HEK293 (cell line): Measurements from ENCODE around the gene EIF4E1B.

Source experiments
- CTCF ChIA-PET: fragments of 350-600 bp; formaldehyde crosslinking; extraction: SDS; loops from one replicate; lab custom pipeline; 2021; ENCODE audit warnings: antibody characterized with exemption; lab: Yijun Ruan, JAX
- POLR2A ChIA-PET: fragments of 300-600 bp; formaldehyde crosslinking; extraction: SDS; loops from one replicate; lab custom pipeline; 2020; ENCODE audit warnings: antibody characterized with exemption, inconsistent platforms; lab: Yijun Ruan, JAX
- H3K27ac ChIP-seq: fragments of 200-500 bp; sonication (Bioruptor generic); 2 replicates; pipeline ENCODE4 v1.5.1; 2014; ENCODE audit warnings: low read depth, low read length, control low read depth, inconsistent platforms; ENCODE audit errors: extremely low read depth
- H3K36me3 ChIP-seq, 2 experiments: fragments of 200-500 bp in 1 of 2; sonication (Bioruptor generic) in 1 of 2; 1 replicate in 1 of 2; 2 replicates in 1 of 2; pipeline ENCODE4 v1.5.1; 2014 to 2017; ENCODE audit warnings: inconsistent platforms in 2 of 2, low read length in 2 of 2; ENCODE audit not compliant: control insufficient read depth in 2 of 2, insufficient read depth in 1 of 2
- H3K4me1 ChIP-seq: fragments of 200-500 bp; sonication (Bioruptor generic); 2 replicates; pipeline ENCODE4 v1.5.1; 2014; ENCODE audit warnings: mild to moderate bottlenecking, low read length, inconsistent platforms; ENCODE audit not compliant: control insufficient read depth, insufficient read depth
- H3K4me3 ChIP-seq: 2 replicates; pipeline ENCODE4 v1.5.1; 2011; ENCODE audit warnings: low read depth, mild to moderate bottlenecking, control low read depth, low read length, moderate library complexity
- H3K9me3 ChIP-seq: fragments of 200-500 bp; sonication (Bioruptor generic); 2 replicates; pipeline ENCODE4 v1.5.1; 2014; ENCODE audit warnings: low read depth, low read length, inconsistent platforms; ENCODE audit not compliant: control insufficient read depth, insufficient read depth
- BCL11B ChIP-seq: fragments of 450-650 bp; formaldehyde crosslinking; IDR thresholded peaks from 2 replicates; pipeline ENCODE4 v1.5.1; 2016; ENCODE audit warnings: low read depth, missing biosample characterization, missing genetic modification characterization
- KLF1 ChIP-seq: fragments of 450-650 bp; formaldehyde crosslinking; IDR thresholded peaks from 2 replicates; pipeline ENCODE4 v1.5.1; 2016; ENCODE audit warnings: missing biosample characterization, missing genetic modification characterization
- MZF1 ChIP-seq: fragments of 450-650 bp; formaldehyde crosslinking; IDR thresholded peaks from 2 replicates; pipeline ENCODE4 v1.5.1; 2017; ENCODE audit warnings: missing biosample characterization, missing genetic modification characterization, borderline replicate concordance
- PATZ1 ChIP-seq: fragments of 450-650 bp; formaldehyde crosslinking; IDR thresholded peaks from 2 replicates; pipeline ENCODE4 v1.5.1; 2016; ENCODE audit warnings: missing biosample characterization, missing genetic modification characterization
- WT1 ChIP-seq: fragments of 450-650 bp; formaldehyde crosslinking; IDR thresholded peaks from 2 replicates; pipeline ENCODE4 v1.5.1; 2016; ENCODE audit warnings: missing biosample characterization, missing genetic modification characterization
- ZBTB20 ChIP-seq: fragments of 450-650 bp; formaldehyde crosslinking; IDR thresholded peaks from 2 replicates; pipeline ENCODE4 v1.5.1; 2016; ENCODE audit warnings: missing biosample characterization, missing genetic modification characterization
- ZBTB49 ChIP-seq: fragments of 450-650 bp; formaldehyde crosslinking; IDR thresholded peaks from 2 replicates; pipeline ENCODE4 v1.5.1; 2016; ENCODE audit warnings: missing biosample characterization, missing genetic modification characterization, low read depth
- ZBTB6 ChIP-seq: fragments of 450-650 bp; formaldehyde crosslinking; IDR thresholded peaks from 2 replicates; pipeline ENCODE4 v1.5.1; 2017; ENCODE audit warnings: missing biosample characterization, missing genetic modification characterization
- ZBTB8A ChIP-seq: fragments of 450-650 bp; formaldehyde crosslinking; IDR thresholded peaks from 2 replicates; pipeline ENCODE4 v1.5.1; 2016; ENCODE audit warnings: missing biosample characterization, missing genetic modification characterization
- ZNF169 ChIP-seq: fragments of 450-650 bp; formaldehyde crosslinking; IDR thresholded peaks from 2 replicates; pipeline ENCODE4 v1.5.1; 2016; ENCODE audit warnings: missing biosample characterization, missing genetic modification characterization
- ZNF211 ChIP-seq: fragments of 450-650 bp; formaldehyde crosslinking; IDR thresholded peaks from 2 replicates; pipeline ENCODE4 v1.5.1; 2016; ENCODE audit warnings: low read depth, missing biosample characterization, missing genetic modification characterization
- ZNF223 ChIP-seq: fragments of 450-650 bp; formaldehyde crosslinking; IDR thresholded peaks from 2 replicates; pipeline ENCODE4 v1.5.1; 2016; ENCODE audit warnings: missing biosample characterization, missing genetic modification characterization
- ZNF23 ChIP-seq: fragments of 450-650 bp; formaldehyde crosslinking; IDR thresholded peaks from 2 replicates; pipeline ENCODE4 v1.5.1; 2016; ENCODE audit warnings: missing biosample characterization, missing genetic modification characterization, borderline replicate concordance
- ZNF335 ChIP-seq: fragments of 450-650 bp; formaldehyde crosslinking; conservative IDR thresholded peaks from 2 replicates; pipeline ENCODE4 v1.5.1; 2016; ENCODE audit warnings: missing biosample characterization, missing genetic modification characterization
- ZNF433 ChIP-seq: fragments of 450-650 bp; formaldehyde crosslinking; IDR thresholded peaks from 2 replicates; pipeline ENCODE4 v1.5.1; 2016; ENCODE audit warnings: missing biosample characterization, missing genetic modification characterization, low read depth
- ZNF596 ChIP-seq: fragments of 450-650 bp; IDR thresholded peaks from 2 replicates; pipeline ENCODE4 v1.5.0; 2018; ENCODE audit warnings: missing biosample characterization, mild to moderate bottlenecking, missing genetic modification characterization, moderate library complexity
- ZNF623 ChIP-seq: fragments of 450-650 bp; formaldehyde crosslinking; IDR thresholded peaks from 2 replicates; pipeline ENCODE4 v1.5.1; 2016; ENCODE audit warnings: missing biosample characterization, missing genetic modification characterization
- ZNF624 ChIP-seq: fragments of 450-650 bp; formaldehyde crosslinking; IDR thresholded peaks from 2 replicates; pipeline ENCODE4 v1.5.1; 2017; ENCODE audit warnings: missing biosample characterization, missing genetic modification characterization
- ZNF843 ChIP-seq: fragments of 450-650 bp; formaldehyde crosslinking; IDR thresholded peaks from 2 replicates; pipeline ENCODE4 v1.5.1; 2016; ENCODE audit warnings: missing biosample characterization, missing genetic modification characterization
- TF ChIP-seq, protein P1 (sequence below): fragments of 450-650 bp; formaldehyde crosslinking; optimal IDR thresholded peaks from 2 replicates; pipeline ENCODE3; 2016; ENCODE audit warnings: missing biosample characterization, mild to moderate bottlenecking, missing genetic modification characterization
- TF ChIP-seq, protein P2 (sequence below): fragments of 450-650 bp; formaldehyde crosslinking; IDR thresholded peaks from 2 replicates; pipeline ENCODE4 v1.5.1; 2017; ENCODE audit warnings: missing biosample characterization, missing genetic modification characterization
- TF ChIP-seq, protein P3 (sequence below): fragments of 450-650 bp; formaldehyde crosslinking; IDR thresholded peaks from 2 replicates; pipeline ENCODE4 v1.5.1; 2016; ENCODE audit warnings: missing biosample characterization, missing genetic modification characterization

The EIF4E1B gene

GRCh38 chr5:176608937-176609723 is 21.3 kb upstream of the EIF4E1B start (continued):
- TF ChIP-seq, protein P1, sequence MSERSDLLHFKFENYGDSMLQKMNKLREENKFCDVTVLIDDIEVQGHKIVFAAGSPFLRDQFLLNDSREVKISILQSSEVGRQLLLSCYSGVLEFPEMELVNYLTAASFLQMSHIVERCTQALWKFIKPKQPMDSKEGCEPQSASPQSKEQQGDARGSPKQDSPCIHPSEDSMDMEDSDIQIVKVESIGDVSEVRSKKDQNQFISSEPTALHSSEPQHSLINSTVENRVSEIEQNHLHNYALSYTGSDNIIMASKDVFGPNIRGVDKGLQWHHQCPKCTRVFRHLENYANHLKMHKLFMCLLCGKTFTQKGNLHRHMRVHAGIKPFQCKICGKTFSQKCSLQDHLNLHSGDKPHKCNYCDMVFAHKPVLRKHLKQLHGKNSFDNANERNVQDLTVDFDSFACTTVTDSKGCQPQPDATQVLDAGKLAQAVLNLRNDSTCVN (tag by site-specific recombination) = peak; percentile 21
- TF ChIP-seq ZNF223 (no peak), ZNF211 (tag by site-specific recombination) (no peak), ZNF169 (tag by site-specific recombination) (no peak), ZNF624 (no peak), ZBTB6 (tag by site-specific recombination) (no peak), PATZ1 (tag by site-specific recombination) (0 out of 2 replicates have a peak, but pooled peaks have one; percentile 45), ZBTB49 (tag by site-specific recombination) (no peak), ZNF433 (tag by site-specific recombination) (no peak)

DNA sequence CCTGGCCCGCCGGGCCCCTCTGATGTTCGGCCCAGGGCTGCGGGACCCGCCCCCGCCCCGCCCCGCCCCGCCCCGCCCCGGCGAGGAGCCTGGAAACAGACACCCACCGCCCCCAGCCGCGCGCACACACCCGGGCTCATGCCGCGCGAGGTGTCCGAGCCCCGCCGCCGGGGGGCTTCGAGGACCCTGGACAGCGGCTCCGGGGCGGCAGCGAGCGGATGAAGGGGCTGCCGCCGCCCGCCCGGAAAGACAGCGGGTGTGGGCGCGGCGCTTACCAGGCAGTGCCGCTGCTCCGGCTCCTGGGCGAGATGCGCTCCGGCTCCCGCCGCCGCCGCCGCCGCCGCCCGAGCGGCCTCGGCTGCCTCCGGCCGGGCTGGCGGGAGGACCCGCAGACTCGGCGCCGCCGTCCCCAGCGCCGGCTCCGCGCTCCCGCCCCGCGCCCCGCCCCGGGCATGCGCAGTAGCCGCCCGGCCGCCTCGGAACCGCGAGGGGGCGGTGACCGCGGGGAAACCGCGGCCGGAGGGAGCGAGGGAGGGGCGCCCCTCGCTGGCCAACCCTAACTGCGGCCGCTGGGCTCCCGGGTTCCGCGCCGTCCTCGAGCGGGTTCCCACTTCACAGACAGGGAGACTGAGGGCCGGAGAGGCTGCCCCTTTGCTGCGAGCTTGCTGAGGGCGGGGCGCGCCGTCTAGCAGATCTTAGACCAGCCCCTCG is 20.6 kb upstream of the EIF4E1B start, which contains the start of gene GPRIN1:
TSS of gene GPRIN1 (minus strand) at position 433 of the 711 bp plus-strand sequence. CDS start 10,322 bp downstream, outside the sequence.
- POLR2A ChIA-PET = no interaction called here
- CTCF ChIA-PET = no interaction called here
- H3K4me3 ChIP-seq = peak within 1 kb of the TSS; percentile 56
- peaks cover 6% of the 10 kb centered on the region; the same call in 1 of the 2 replicates for H3K4me1 ChIP-seq
- no peaks in the 10 kb centered on the region for H3K36me3 ChIP-seq
- no peaks in the 10 kb centered on the region for H3K9me3 ChIP-seq
- H3K27ac ChIP-seq = peak within 1 kb of the TSS; percentile 57; the same call in 1 of the 2 replicates
- TF ChIP-seq, protein P2, sequence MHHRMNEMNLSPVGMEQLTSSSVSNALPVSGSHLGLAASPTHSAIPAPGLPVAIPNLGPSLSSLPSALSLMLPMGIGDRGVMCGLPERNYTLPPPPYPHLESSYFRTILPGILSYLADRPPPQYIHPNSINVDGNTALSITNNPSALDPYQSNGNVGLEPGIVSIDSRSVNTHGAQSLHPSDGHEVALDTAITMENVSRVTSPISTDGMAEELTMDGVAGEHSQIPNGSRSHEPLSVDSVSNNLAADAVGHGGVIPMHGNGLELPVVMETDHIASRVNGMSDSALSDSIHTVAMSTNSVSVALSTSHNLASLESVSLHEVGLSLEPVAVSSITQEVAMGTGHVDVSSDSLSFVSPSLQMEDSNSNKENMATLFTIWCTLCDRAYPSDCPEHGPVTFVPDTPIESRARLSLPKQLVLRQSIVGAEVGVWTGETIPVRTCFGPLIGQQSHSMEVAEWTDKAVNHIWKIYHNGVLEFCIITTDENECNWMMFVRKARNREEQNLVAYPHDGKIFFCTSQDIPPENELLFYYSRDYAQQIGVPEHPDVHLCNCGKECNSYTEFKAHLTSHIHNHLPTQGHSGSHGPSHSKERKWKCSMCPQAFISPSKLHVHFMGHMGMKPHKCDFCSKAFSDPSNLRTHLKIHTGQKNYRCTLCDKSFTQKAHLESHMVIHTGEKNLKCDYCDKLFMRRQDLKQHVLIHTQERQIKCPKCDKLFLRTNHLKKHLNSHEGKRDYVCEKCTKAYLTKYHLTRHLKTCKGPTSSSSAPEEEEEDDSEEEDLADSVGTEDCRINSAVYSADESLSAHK (tag by site-specific recombination) = peak; percentile 80
- peak; percentile 45 for TF ChIP-seq KLF1 (tag by site-specific recombination)
- TF ChIP-seq MZF1 (tag by site-specific recombination) = no peak
- TF ChIP-seq ZNF623 (tag by site-specific recombination) = 0 out of 2 replicates have a peak, but pooled peaks have one; percentile 26
- TF ChIP-seq ZBTB20 (tag by site-specific recombination) = peak; percentile 69; the same call in 1 of the 2 replicates
- 0 out of 2 replicates have a peak, but pooled peaks have one; percentile 39 for TF ChIP-seq ZBTB8A (tag by site-specific recombination)
- no peak for TF ChIP-seq ZNF596
- TF ChIP-seq BCL11B (tag by site-specific recombination) = 0 out of 2 replicates have a peak, but pooled peaks have one; percentile 19
- no peak for TF ChIP-seq WT1 (tag by site-specific recombination)
- TF ChIP-seq ZNF624 = no peak
- TF ChIP-seq, protein P3, sequence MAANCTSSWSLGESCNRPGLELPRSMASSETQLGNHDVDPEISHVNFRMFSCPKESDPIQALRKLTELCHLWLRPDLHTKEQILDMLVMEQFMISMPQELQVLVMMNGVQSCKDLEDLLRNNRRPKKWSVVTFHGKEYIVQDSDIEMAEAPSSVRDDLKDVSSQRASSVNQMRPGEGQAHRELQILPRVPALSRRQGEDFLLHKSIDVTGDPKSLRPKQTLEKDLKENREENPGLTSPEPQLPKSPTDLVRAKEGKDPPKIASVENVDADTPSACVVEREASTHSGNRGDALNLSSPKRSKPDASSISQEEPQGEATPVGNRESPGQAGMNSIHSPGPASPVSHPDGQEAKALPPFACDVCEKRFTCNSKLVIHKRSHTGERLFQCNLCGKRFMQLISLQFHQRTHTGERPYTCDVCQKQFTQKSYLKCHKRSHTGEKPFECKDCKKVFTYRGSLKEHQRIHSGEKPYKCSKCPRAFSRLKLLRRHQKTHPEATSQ (tag by site-specific recombination) = peak; percentile 33; the same call in 1 of the 2 replicates
- TF ChIP-seq ZNF843 (tag by site-specific recombination) = 0 out of 2 replicates have a peak, but pooled peaks have one; percentile 13
- peak; percentile 80 for TF ChIP-seq ZNF335
- TF ChIP-seq ZNF23 (tag by site-specific recombination) = no peak
